Activated CD4-positive, CD25-positive, alpha-beta regulatory T cell treated with anti-CD3 and anti-CD28 coated beads, Interleukin-2, amount 50 U/mL, for 16 hours (primary cell): ENCODE results near the gene CPTP.

Experiments used
- DNase-seq: peaks from one replicate; pipeline ENCODE4 v3.0.0-alpha.2; 2020; ENCODE audit warnings: low read depth, low spot score

Gene CPTP

GRCh38 chr1:1318777-1319645 is 5.6 kb upstream of the CPTP start:
- no peak for DNase-seq

DNA sequence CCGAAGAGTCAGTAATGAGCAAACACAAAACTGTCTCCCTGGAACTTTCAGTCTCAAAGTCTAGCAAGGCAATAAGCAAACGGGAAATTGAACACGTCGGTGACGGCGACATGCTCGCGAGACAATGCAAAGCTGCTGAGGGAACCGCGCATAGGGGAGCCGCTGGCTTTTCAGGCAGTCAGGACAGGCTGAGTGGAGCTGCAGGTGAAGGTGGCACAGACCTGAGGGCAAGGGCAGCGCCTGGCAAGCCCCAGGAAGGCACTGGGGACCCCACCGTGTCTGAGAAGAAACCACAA is 5.0 kb upstream of the CPTP start:
- DNase-seq, result no peak

DNA sequence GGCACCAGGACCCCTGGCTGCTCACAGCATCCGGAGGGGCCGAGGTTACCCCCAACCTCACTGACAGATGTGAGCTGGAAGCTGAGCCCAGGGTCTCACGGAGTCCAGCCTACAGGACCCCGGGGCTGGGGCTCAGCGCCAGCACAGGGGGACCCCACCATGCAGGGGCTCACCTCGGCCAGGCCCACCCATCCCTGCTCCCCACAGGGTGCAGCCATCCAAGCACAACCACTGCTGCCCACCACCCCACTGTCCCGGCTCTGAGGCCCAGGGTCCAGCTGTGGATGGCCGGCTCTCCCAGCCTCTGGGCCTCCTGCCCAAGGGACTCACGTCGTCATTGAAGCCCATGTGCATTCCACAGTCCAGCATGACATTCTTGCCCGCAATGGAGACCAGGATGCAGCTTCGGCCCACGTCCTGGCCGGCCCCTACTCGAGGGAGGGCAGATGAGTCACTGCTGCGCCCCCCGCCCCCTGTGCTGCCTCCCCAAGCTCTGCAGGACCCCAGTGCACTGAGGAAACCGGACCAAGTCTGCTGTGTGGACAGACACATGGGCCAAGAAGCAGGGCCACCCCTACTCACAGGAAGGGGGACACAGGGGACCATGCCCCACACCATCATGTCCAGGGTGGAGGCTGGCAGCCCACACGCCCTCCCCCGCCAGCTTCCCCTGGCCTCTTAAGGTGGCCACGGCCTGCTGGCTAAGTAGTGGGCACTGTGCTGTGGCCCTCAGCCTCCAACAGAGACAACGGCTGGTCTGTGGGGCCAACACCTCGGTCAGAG is 3.7 kb upstream of the CPTP start:
- no peak for DNase-seq

DNA sequence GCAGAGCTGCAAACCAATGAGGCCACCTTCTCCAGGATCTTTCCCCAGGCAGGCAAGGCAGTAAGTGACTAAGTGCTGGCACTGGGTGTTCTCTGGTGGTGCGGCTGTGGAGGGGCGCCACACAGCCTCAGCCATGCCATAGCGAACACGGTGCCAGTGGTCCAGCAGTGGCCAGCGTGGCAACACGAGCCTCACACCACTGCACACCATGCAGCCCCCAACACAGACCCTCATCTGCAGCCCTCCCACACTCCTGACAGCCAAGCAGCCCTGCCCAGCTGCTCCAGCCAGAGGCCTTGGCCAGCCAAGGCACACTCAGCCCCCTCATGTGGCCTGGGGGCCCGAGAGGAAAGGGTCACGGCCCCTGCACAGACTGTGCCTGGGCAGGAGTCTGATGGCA is 3.1 kb upstream of the CPTP start:
- no peak for DNase-seq

DNA sequence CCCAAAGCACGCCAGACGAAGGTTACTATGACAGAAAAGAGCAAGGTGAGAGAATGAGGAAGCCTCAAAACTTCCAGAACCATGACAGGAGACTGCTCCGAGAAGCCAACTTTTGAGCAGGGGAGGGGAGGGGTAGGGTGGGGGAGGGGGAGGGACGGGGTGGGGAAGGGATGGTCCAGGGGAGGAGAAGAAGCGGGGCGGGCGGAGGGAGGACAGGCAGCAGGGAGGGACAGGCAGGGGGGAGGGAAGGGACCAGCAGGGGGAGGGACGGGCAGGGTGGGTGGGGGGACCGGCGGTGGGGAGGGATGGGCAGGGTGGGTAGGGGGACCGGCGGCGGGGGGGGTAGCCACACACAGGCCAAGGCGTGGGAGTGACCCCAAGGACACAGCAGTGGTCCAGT is 2.2 kb upstream of the CPTP start:
- no peak for DNase-seq

- no peak for DNase-seq
Observed at GRCh38 chr1:1322952-1323351, 1.6 kb upstream of the CPTP start.

DNA sequence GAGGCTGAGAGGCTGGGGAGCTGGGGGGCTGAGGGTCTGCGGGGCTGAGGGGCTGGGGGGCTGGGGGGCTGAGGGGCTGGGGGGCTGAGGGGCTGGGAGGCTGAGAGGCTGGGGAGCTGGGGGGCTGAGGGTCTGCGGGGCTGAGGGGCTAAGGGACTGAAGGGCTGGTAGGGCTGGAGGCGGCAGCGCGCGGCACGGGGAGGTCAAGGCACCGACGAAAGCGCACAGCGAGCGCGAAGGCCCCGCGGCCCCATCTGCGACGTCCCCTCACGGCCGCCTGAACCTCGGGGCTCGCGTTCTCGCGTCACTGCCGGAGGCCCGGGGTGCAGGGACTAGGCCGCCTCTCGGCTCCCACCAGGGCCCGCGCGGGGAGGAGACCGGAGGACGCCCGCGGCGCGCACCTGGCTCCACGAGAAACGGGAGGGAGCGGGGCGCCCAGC is 498 bp upstream of the CPTP start:
- DNase-seq, result no peak

- no peak for DNase-seq
Observed at GRCh38 chr1:1325288-1326074, 879 bp downstream of the CPTP start.

DNA sequence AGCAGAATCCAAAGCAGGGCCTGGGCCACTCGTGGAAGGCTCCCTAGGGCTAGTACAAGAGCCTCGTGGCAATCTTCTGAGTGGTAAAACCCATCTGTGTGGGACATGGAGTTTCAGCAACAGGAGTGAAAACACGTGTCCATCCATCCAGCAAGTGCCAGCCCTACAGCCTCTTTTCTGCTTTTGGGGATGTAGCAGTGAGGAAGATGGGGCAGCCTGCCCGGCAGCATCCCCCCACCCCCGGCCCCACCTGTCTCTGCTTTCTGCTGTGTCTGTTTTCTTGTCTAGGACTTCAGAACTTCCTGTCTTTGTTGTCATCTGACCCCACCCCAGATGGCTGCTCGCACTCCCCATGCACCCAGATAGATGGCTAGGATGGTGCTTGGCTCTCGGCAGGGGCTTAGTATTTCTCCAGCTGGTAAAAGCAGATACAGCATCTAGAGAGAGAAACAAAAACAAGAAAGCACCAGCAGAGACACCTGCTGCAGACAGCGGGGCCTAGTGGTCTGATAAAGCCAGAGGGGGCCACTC is 1.5 kb downstream of the CPTP start:
- no peak for DNase-seq

DNA sequence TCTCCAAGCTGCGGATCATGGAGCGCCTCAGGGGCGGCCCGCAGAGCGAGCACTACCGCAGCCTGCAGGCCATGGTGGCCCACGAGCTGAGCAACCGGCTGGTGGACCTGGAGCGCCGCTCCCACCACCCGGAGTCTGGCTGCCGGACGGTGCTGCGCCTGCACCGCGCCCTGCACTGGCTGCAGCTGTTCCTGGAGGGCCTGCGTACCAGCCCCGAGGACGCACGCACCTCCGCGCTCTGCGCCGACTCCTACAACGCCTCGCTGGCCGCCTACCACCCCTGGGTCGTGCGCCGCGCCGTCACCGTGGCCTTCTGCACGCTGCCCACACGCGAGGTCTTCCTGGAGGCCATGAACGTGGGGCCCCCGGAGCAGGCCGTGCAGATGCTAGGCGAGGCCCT is 2.7 kb downstream of the CPTP start:
- no peak for DNase-seq

DNA sequence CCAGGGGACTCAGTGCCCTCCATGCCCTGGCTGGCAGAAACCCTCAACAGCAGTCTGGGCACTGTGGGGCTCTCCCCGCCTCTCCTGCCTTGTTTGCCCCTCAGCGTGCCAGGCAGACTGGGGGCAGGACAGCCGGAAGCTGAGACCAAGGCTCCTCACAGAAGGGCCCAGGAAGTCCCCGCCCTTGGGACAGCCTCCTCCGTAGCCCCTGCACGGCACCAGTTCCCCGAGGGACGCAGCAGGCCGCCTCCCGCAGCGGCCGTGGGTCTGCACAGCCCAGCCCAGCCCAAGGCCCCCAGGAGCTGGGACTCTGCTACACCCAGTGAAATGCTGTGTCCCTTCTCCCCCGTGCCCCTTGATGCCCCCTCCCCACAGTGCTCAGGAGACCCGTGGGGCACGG is 3.7 kb downstream of the CPTP start:
- no peak for DNase-seq

GRCh38 chr1:1329304-1330210 is 5.0 kb downstream of the CPTP start:
- no peak for DNase-seq

GRCh38 chr1:1330366-1331067 is 5.9 kb downstream of the CPTP start:
- no peak for DNase-seq

GRCh38 chr1:1331068-1331965 is 6.7 kb downstream of the CPTP start, which contains the start of gene TAS1R3:
Gene TAS1R3 (plus strand): TSS chr1:1331280. CDS start chr1:1331346, 66 bp downstream.
- DNase-seq, result no peak

DNA sequence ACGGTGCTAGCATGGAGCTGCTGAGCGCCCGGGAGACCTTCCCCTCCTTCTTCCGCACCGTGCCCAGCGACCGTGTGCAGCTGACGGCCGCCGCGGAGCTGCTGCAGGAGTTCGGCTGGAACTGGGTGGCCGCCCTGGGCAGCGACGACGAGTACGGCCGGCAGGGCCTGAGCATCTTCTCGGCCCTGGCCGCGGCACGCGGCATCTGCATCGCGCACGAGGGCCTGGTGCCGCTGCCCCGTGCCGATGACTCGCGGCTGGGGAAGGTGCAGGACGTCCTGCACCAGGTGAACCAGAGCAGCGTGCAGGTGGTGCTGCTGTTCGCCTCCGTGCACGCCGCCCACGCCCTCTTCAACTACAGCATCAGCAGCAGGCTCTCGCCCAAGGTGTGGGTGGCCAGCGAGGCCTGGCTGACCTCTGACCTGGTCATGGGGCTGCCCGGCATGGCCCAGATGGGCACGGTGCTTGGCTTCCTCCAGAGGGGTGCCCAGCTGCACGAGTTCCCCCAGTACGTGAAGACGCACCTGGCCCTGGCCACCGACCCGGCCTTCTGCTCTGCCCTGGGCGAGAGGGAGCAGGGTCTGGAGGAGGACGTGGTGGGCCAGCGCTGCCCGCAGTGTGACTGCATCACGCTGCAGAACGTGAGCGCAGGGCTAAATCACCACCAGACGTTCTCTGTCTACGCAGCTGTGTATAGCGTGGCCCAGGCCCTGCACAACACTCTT is 7.6 kb downstream of the CPTP start:
- DNase-seq, result no peak

- DNase-seq, result no peak
Observed at GRCh38 chr1:1332774-1333480, 8.3 kb downstream of the CPTP start.

DNA sequence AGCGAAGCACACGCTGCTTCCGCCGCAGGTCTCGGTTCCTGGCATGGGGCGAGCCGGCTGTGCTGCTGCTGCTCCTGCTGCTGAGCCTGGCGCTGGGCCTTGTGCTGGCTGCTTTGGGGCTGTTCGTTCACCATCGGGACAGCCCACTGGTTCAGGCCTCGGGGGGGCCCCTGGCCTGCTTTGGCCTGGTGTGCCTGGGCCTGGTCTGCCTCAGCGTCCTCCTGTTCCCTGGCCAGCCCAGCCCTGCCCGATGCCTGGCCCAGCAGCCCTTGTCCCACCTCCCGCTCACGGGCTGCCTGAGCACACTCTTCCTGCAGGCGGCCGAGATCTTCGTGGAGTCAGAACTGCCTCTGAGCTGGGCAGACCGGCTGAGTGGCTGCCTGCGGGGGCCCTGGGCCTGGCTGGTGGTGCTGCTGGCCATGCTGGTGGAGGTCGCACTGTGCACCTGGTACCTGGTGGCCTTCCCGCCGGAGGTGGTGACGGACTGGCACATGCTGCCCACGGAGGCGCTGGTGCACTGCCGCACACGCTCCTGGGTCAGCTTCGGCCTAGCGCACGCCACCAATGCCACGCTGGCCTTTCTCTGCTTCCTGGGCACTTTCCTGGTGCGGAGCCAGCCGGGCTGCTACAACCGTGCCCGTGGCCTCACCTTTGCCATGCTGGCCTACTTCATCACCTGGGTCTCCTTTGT is 9.1 kb downstream of the CPTP start:
- DNase-seq, result no peak
